ENCODE results near the gene CDK11B.
"Not testable (repeated sequence)": the region's sequence is repeated elsewhere in the genome, so short reads cannot be mapped to it uniquely, and the experiment has no call there.

DNA sequence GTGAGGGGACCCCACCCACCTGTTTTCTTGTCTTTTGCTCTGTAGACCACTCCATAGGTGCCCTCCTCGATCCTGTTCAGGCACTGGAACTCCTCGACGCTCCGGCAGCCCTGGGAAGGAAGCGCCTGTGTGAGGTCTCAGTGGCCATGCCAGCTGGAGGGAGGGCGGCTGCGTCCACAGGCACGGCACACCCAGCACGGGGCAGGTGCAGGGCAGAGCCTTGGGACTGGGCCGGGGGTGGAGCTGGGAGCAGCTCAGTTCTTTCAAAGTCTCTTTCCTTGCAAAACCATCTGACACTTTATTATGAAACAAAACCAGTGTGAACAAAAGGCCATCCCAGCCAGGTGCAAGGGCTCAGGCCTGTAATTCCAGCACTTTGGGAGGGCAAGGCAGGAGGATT is 46.8 kb upstream of the CDK11B start:
- TF ChIP-seq, protein P1, sequence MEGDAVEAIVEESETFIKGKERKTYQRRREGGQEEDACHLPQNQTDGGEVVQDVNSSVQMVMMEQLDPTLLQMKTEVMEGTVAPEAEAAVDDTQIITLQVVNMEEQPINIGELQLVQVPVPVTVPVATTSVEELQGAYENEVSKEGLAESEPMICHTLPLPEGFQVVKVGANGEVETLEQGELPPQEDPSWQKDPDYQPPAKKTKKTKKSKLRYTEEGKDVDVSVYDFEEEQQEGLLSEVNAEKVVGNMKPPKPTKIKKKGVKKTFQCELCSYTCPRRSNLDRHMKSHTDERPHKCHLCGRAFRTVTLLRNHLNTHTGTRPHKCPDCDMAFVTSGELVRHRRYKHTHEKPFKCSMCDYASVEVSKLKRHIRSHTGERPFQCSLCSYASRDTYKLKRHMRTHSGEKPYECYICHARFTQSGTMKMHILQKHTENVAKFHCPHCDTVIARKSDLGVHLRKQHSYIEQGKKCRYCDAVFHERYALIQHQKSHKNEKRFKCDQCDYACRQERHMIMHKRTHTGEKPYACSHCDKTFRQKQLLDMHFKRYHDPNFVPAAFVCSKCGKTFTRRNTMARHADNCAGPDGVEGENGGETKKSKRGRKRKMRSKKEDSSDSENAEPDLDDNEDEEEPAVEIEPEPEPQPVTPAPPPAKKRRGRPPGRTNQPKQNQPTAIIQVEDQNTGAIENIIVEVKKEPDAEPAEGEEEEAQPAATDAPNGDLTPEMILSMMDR (optimal IDR thresholded peaks at IDR 0.05 in 1 of 3, IDR thresholded peaks at IDR 0.05 in 1 of 3, conservative IDR thresholded peaks at IDR 0.05 in 1 of 3; ENCODE audit: extremely low read depth in 1 of 3, insufficient read depth in 2 of 3, low read length in 3 of 3) = not testable (repeated sequence)
- not testable (repeated sequence) for TF ChIP-seq EZH2 (IDR thresholded peaks at IDR 0.05; ENCODE audit: low read length)
